ENCODE measurements around the gene ZCCHC24.

ZCCHC24 gene

DNA sequence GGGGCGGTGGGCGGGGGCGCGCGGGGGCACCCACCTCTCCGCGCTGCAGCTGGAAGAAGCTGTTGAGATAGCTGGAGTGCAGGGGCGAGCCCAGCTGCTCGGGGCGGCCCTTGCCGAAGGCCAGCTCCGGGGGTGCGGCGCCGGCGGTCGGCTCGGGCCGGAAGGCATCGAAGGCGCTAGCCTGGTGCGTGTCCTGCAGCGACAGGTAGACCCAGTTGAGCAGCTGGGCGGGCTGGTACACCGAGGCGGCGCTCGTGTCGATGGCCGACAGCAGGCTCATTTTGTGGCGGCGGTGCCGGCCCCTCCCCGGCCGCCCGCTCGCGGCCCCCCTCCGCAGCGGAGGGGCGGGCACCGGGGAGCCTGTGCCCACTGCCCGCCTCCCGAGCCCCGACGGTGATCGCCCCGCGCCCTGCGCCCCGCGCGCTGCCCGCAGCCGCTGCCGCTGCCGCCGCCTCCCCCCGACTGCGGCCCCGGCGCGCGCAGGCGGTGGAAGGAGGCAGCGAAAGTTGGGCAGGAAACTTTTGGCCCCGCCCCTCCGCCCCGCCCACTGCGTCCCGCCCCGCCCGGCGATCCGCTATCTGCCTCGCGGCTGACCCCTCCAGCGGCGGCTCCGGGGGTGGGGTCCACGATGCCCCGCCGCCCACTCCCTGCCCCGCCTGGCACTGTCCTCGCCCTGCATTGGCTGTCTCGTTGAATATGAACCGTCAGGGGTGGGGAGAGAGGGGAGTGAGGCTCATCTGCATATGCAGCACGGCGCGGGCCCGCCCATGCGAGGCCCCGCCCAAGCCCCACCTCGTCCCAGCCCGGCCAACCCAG is at the start of gene ZCCHC24:
Gene ZCCHC24 (minus strand): TSS at position 464 of the 816 bp plus-strand sequence. CDS start 184 bp downstream, at position 280.
- DNase-seq = peak; percentile 42

- no peak for DNase-seq
These were observed 48.4 kb upstream of the ZCCHC24 start for GRCh38 chr10:79493806-79494205.

DNA sequence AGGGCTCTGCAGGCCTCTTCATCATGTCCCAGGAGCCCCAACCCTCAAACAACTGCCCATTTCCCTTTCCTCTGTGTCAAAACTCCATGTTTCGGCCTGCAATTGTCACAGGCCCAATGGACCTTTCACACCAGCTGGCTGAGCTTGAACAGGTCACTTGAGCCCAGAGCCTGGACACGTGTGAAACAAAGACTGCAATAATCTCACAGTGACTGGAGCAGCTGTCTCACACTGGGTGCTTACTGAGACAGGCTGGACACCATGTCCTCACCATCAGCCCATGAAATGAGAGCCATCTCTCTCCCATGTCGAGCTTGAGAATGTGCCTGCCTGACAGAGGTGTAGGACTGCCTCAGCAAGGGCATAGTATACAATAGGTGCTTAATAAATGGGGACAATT is 47.4 kb upstream of the ZCCHC24 start:
- DNase-seq = no peak

DNA sequence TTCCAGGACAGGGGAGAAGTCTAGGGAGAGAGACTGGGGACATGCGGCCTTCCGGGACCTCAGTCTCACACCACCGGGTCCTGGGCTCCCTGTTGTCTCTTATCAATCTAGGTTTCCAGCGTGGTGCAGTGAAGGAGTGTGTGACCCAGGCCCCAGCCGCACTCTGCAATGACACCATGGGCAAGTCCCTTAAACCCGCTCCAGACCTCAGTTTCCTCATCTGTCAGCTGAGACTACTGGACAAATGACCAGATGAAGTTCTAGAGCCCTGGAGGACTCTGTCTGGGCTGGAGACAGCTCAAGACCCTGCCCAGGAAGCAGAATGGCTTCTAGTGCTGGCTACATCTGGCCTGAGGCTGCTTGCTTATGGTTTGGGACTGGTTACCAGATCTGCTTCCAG is 46.8 kb upstream of the ZCCHC24 start:
- DNase-seq = no peak

DNA sequence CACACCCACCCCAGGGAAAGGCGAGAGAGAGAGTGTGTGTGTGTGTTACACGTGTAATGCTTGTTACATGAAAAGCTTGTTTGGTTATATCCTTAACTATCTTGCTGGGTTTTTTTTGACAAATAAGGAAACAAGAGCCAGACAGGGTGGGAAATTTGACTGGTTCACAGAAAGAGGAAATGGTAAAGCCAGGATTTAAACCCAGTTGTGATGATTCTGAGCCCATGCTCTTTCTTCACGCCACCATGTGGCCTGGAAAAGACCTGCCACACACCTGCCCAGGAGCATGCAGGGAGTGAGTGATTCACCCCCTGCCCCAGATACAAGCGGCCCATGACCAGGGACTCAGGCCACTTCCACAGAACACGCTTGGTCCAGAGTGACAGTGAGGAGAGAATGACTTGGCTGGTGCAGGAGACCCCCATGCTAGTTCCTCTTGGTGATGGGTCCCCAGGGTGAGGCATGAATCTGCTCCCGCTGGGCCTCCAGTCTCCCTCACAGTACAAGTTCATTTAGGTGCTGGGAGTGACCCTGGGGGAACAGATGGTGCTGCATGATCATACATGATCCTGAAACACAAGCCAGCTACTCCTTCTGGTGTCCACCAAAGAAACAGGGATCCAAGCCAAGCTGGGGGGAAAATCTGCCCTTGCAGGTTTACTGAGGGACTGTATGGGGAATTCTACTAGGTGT is 45.9 kb upstream of the ZCCHC24 start:
- DNase-seq = no peak

- no peak for DNase-seq
These were observed 45.1 kb upstream of the ZCCHC24 start for GRCh38 chr10:79490400-79491142.

- DNase-seq = no peak
These were observed 43.4 kb upstream of the ZCCHC24 start for GRCh38 chr10:79488870-79489269.

- DNase-seq = no peak
These were observed 42.9 kb upstream of the ZCCHC24 start for GRCh38 chr10:79488336-79488735.

DNA sequence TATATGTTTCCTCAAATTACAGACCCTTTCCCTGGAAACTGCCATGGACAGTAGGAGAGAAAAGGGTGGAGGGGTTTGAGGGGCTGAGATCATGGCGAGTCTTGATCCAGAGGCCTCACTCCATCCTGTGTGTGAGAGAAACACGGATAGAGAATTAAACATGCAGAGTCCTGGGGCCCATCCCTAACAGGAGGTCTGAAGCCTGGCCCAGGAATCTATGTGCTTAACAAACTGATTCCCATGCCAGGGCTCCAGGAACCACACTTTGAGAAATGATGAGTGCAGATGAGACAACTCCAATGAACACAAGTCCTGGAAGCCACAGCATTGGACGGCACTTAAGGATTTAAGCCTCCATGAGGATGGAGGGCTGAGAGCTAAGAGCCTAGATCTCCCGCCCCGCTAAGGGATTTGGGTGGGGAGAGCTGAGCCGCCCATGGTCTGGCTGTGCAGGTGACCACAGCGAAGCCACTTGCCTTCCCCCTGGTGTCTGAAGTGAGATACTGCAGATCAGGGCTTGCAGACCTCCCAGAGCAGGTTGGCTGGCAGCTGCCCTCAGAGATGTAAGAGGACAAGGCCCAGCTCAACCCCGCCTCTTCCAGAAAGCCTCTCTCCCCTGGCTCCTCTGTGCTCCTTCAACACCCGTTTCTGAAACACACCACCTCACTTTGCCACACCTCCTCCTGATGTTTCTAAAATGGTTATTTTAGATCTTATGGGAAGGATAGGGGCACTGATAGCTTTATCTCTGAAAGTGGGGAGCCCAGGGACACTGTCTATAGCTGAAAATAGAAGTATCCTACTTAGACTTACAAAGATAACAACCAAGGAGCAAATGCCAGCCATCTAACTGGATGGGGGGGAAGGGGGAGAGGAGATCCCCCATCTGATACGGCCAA is 42.1 kb upstream of the ZCCHC24 start:
- no peak for DNase-seq

DNA sequence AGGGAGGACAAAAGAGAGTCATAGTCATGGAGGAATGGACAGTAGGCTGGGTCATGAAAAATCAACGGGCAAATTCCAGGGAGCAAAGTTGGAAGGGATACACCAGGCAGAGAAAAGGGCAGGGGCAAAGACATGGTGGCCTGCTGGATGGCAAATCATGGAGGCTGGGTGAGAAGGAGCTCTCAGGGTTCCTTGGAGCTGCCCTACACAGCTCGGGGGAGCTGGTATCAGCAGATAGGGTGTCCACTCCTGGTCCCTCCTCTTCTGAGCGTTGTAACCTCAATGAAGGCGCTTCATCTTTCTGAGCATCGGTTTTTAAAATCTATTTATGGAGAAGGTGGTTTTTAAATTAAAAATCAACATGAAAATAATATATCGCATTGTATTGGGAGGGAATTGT is 39.1 kb upstream of the ZCCHC24 start:
- DNase-seq = no peak

DNA sequence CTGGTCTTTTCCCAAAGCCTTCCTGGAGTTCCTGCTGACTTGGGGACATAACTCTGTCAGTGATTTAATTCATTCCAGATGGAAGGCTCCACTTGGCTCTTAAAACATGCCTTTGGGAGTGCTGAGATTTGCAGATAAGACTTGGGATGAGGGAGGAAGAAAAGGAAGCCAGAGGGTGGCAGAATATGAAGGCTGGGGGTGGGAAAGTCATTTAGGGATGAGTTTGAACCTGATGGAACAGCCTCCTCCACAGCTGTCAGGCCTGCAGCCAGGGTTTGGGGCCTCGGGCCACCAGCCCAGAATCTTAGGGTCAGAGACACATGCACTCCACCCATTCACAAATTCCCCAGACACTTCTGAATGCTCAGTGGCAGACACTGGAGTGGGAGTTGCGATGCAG is 38.5 kb upstream of the ZCCHC24 start:
- no peak for DNase-seq

GRCh38 chr10:79483299-79483698 is 37.9 kb upstream of the ZCCHC24 start:
- no peak for DNase-seq

GRCh38 chr10:79482741-79483140 is 37.3 kb upstream of the ZCCHC24 start:
- no peak for DNase-seq

- DNase-seq = no peak
These were observed 36.9 kb upstream of the ZCCHC24 start for GRCh38 chr10:79482304-79482703.

DNA sequence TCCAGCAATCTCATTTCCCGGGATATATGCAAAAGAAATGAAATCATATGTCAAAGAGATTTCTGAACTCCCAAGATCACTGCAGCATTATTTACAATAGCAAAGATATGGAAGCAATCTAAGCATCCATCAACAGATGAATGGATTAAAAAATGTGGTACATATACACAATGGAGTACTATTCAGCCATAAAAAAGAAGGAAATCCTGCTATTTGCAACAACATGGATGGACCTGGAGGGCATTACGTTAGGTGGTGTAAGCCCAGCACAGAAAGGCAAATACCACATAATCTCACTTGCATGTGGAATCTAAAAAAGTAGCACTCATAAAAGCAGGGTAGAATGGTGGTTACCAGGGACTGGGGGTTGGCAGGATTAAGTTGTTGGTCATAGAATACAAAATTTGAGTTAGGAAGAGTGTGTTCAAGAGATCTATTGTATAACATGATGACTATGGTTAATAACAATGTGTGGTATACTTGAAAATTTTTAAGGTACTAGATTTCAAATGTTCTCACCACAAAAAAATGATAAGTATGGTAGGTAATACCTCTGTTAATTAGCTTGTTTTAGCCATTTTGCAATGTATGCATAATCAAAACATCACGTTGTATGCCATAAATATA is 34.0 kb upstream of the ZCCHC24 start:
- no peak for DNase-seq

DNA sequence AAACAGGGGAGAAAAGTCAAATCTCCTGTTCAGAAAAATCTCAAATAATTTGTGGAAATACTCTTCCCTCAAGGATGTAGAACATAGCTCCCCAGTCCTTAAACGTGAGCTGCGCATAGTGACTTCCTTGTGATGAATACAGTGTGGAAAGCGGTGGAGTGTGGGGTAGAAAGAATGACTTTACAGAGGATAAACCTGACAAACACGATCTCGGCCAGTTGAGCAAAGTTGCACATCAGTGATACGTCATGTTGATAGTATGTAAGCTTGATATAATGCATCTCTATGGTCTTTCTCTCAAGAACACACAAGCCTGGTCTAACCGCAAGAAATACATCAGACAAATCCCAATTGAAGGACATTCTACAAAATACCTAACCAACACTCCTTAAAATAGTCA is 32.0 kb upstream of the ZCCHC24 start:
- no peak for DNase-seq

DNA sequence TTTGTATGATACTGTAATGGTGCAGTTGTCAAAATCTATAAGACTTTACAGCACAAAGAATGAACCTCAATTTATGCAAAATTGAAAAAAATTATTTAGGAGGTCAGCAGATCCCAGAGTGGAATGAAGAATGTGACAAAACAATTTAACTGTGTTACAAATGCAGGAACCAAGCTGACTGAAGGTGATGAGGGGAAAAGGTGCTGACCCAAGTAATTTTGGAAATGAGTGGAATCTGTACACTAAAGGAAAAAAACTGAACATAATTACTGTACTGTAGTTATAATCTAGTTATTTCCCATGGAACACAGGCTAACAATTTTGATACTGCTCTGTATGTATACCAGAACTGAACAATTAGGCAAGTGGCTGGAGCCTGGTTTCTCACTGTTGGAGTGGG is 31.2 kb upstream of the ZCCHC24 start:
- no peak for DNase-seq

GRCh38 chr10:79475877-79476276 is 30.5 kb upstream of the ZCCHC24 start:
- no peak for DNase-seq

DNA sequence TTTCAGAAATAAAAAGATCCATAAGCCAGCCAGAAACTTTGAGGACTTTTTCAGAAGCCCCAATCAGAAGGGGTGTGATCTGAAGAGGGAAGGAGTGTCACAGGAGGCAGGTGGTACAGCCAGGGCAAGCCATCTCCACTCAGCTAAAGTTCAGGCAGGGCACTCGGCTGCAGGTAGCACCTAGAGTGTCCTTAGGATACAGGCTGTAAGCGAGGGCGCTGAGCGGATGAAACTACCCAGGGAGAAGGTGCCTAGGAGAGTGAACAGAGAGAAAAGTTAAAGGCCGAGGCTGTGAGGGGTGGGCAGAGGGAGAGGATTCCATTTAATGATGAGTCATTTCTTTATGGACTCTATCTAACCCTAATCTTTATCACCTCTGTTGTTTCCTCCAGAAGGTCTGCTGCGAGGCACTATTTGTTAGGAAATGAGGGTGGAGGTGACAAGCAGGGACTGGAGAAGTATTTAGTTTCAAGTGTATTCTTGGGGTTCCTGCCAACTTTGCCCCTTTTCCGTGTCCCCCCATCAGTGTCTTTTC is 29.8 kb upstream of the ZCCHC24 start:
- DNase-seq = no peak

DNA sequence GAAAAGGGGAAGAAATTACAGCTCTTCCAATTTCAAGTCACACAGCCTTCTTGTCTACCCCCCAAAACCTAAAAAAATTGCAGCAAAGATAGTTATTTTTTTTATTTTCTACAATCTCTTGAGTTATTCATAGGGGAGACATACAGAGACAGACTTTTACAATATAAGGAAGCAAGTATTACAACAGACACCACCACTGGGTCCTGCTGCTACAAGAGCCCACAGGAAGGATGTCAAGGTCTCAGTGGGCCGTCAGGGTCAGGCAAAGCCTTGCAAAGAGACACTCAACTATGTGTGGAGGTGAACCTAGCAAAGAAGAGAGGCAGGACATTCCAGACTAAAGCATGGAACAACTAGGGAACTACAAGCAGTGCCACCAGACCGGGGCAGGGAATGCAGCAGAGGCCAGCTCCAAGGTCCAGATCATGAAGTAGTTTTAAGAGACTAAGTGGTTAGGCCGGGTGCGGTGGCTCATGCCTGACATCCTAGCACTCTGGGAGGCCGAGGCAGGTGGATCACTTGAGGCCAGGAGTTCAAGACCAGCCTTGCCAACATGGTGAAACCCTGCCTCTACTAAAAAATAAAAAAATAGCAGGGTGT is 28.2 kb upstream of the ZCCHC24 start:
- DNase-seq = no peak

- no peak for DNase-seq
These were observed 27.5 kb upstream of the ZCCHC24 start for GRCh38 chr10:79472951-79473350.

Measured in cortex of kidney (tissue), 1 donor.